Lower lobe of right lung (tissue), 2 donors: ENCODE measurements around the gene TTC7B. TPM values are rescaled to one million over a fixed set of nuclear protein-coding genes. Genes with fewer than 3 reads are reported as not detected.

Experiments used
- ATAC-seq, 2 donors: fragments of 200-7000 bp; cut with Tn5 transposase; one replicate each; pipeline ENCODE4 v1.9.1; 2020 to 2022; ENCODE audit warnings: mild to moderate bottlenecking in 2 of 2, moderate library complexity in 2 of 2
- DNase-seq: peaks from one replicate; pipeline ENCODE4 v3.0.0-alpha.2; 2020
- H3K27ac ChIP-seq: fragments of 200-600 bp; one replicate; pipeline ENCODE4 v1.8.0; 2022
- H3K27me3 ChIP-seq: fragments of 200-600 bp; one replicate; pipeline ENCODE4 v1.8.0; 2022; ENCODE audit warnings: low read depth
- H3K36me3 ChIP-seq: fragments of 200-600 bp; one replicate; pipeline ENCODE4 v1.8.0; 2022; ENCODE audit warnings: mild to moderate bottlenecking
- H3K4me1 ChIP-seq: fragments of 200-600 bp; one replicate; pipeline ENCODE4 v1.8.0; 2022
- H3K4me3 ChIP-seq: fragments of 200-600 bp; one replicate; pipeline ENCODE4 v1.8.0; 2022; ENCODE audit warnings: mild to moderate bottlenecking
- H3K9me3 ChIP-seq: fragments of 200-600 bp; one replicate; pipeline ENCODE4 v1.8.0; 2022
- CTCF ChIP-seq: fragments of 200-600 bp; IDR thresholded peaks from one replicate; pipeline ENCODE4 v1.8.0; 2022; ENCODE audit warnings: antibody characterized with exemption, mild to moderate bottlenecking
- intact Hi-C: fragments of 100-400 bp; cut with DNase I; formaldehyde crosslinking; loops from one replicate; pipeline ENCODE4 v1.11.0; 2022
- total RNA-seq: library from RNA; stranded (reverse); fragmentation: NEBNext Ultra II Directional; extraction: Animal tissue kit (Norgen Biotek cat#: 25700); gene quantifications from one replicate; pipeline ENCODE4 v1.2.1, GENCODE V29; 2021
- donor health status: DM: no; HTN: yes; CAD: no; lungs with severe emphysema.

The TTC7B gene
- total RNA-seq, 1 donor from 2014 or later = 54.1 TPM

- intact Hi-C loops = no loop called here
- Histone ChIP-seq H3K9me3 (no peaks in the 10 kb centered on the region), H3K36me3 (no peaks in the 10 kb centered on the region), H3K27ac (no peak overlapping the region), H3K27me3 (no peaks in the 10 kb centered on the region), H3K4me3 (no peak overlapping the region), H3K4me1 (no peaks in the 10 kb centered on the region)
- no peak for DNase-seq
- ATAC-seq = no peak
- TF ChIP-seq CTCF = no peak
These were observed 128.6 kb downstream of the TTC7B start for GRCh38 chr14:90687680-90688079.

GRCh38 chr14:90682615-90683014 is 133.6 kb downstream of the TTC7B start:
- Histone ChIP-seq H3K9me3 (no peaks in the 10 kb centered on the region), H3K27me3 (no peaks in the 10 kb centered on the region), H3K27ac (no peak overlapping the region), H3K36me3 (no peaks in the 10 kb centered on the region), H3K4me1 (peaks cover under 1% of the 10 kb centered on the region), H3K4me3 (no peak overlapping the region)
- intact Hi-C loops = no loop called here
- no peak for ATAC-seq
- DNase-seq = no peak
- TF ChIP-seq CTCF = no peak

- no peaks in the 10 kb centered on the region for H3K9me3 ChIP-seq
- H3K4me3 ChIP-seq = no peak overlapping the region
- no peak for TF ChIP-seq CTCF
- peaks cover 7% of the 10 kb centered on the region for H3K4me1 ChIP-seq
- DNase-seq = no peak
- ATAC-seq = no peak
- intact Hi-C loops = no loop called here
- no peaks in the 10 kb centered on the region for H3K36me3 ChIP-seq
- no peaks in the 10 kb centered on the region for H3K27me3 ChIP-seq
- no peak overlapping the region for H3K27ac ChIP-seq
These were observed 134.3 kb downstream of the TTC7B start for GRCh38 chr14:90681929-90682328.

GRCh38 chr14:90678846-90679362 is 137.3 kb downstream of the TTC7B start:
- ATAC-seq (no peak), DNase-seq (no peak)
- no peak overlapping the region for H3K27ac ChIP-seq
- no peak overlapping the region for H3K4me3 ChIP-seq
- peaks cover 15% of the 10 kb centered on the region for H3K4me1 ChIP-seq
- H3K36me3 ChIP-seq = no peaks in the 10 kb centered on the region
- H3K27me3 ChIP-seq = no peaks in the 10 kb centered on the region
- intact Hi-C loops = no loop called here
- H3K9me3 ChIP-seq = no peaks in the 10 kb centered on the region
- TF ChIP-seq CTCF = no peak

GRCh38 chr14:90678420-90678819 is 137.8 kb downstream of the TTC7B start:
- DNase-seq (no peak), ATAC-seq (no peak)
- intact Hi-C loops = no loop called here
- no peaks in the 10 kb centered on the region for H3K9me3 ChIP-seq
- H3K4me1 ChIP-seq = peaks cover 15% of the 10 kb centered on the region
- H3K27me3 ChIP-seq = no peaks in the 10 kb centered on the region
- TF ChIP-seq CTCF = no peak
- no peak overlapping the region for H3K27ac ChIP-seq
- no peak overlapping the region for H3K4me3 ChIP-seq
- no peaks in the 10 kb centered on the region for H3K36me3 ChIP-seq
